ENCODE results near the gene ITPRIPL2. TPM values are rescaled to one million over a fixed set of nuclear protein-coding genes. Genes with fewer than 3 reads are reported as not detected.

ITPRIPL2 gene
- 10 to 100 TPM; 11.5 to 13.7 TPM for total RNA-seq

- ChIA-PET POLR2A (interaction anchor here (1.0 kb wide), 1 partner anchor 326 kb away, joined by 3 read pairs; no protein-coding TSS in a partner anchor), CTCF (no interaction called here)
Observed at GRCh38 chr16:19113577-19114358, at the start of gene ITPRIPL2. TSS of gene ITPRIPL2 (plus strand) at chr16:19113964. CDS start at chr16:19114462, 498 bp downstream.

GRCh38 chr16:19066988-19067348, 46.8 kb upstream of the ITPRIPL2 start:
- POLR2A ChIA-PET, result interaction anchor here (0.5 to 1.6 kb wide), 2 partner anchors 274 to 277 kb away, joined by 3 to 6 read pairs; partner anchors contain the start of gene RPS15A
- CTCF ChIA-PET, result interaction anchor here (1.6 kb wide), 1 partner anchor 489 kb away, joined by 4 read pairs; the partner anchor contains the start of gene VPS35L

GRCh38 chr16:19067349-19068236, 46.2 kb upstream of the ITPRIPL2 start, which contains the start of gene COQ7:
TSS of gene COQ7 (plus strand) at chr16:19067614. CDS start at chr16:19067665, 51 bp downstream.
- CTCF ChIA-PET, result interaction anchor here (1.6 kb wide), 1 partner anchor 488 kb away, joined by 4 read pairs; the partner anchor contains the start of gene VPS35L
- POLR2A ChIA-PET, result interaction anchor here (0.5 to 1.6 kb wide), 4 partner anchors 14 to 278 kb away, joined by 3 to 15 read pairs (median 4); partner anchors contain the start of gene RPS15A

GRCh38 chr16:19068237-19068815, 45.4 kb upstream of the ITPRIPL2 start:
- ChIA-PET CTCF (interaction anchor here (0.7 to 1.6 kb wide), 2 partner anchors 94 to 487 kb away, joined by 3 to 4 read pairs; partner anchors contain the start of gene VPS35L), POLR2A (interaction anchor here (0.5 to 1.6 kb wide), 5 partner anchors 14 to 1573 kb away, joined by 3 to 15 read pairs (median 6); partner anchors contain the start of gene RPS15A)

GRCh38 chr16:19071811-19072777, 41.7 kb upstream of the ITPRIPL2 start:
- POLR2A ChIA-PET, result no interaction called here
- CTCF ChIA-PET, result no interaction called here

- CTCF ChIA-PET, result no interaction called here
- POLR2A ChIA-PET, result no interaction called here
Observed at GRCh38 chr16:19073344-19073743, 40.4 kb upstream of the ITPRIPL2 start.

- ChIA-PET CTCF (no interaction called here), POLR2A (no interaction called here)
Observed at GRCh38 chr16:19073863-19074262, 39.9 kb upstream of the ITPRIPL2 start.

GRCh38 chr16:19075511-19075910, 38.3 kb upstream of the ITPRIPL2 start:
- ChIA-PET POLR2A (no interaction called here), CTCF (no interaction called here)

GRCh38 chr16:19077879-19078278, 35.9 kb upstream of the ITPRIPL2 start:
- ChIA-PET POLR2A (no interaction called here), CTCF (no interaction called here)

- ChIA-PET POLR2A (no interaction called here), CTCF (no interaction called here)
Observed at GRCh38 chr16:19083670-19084069, 30.1 kb upstream of the ITPRIPL2 start.

- CTCF ChIA-PET, result interaction anchor here (0.6 kb wide), 1 partner anchor 295 kb away, joined by 3 read pairs; no protein-coding TSS in a partner anchor
- POLR2A ChIA-PET, result interaction anchor here (0.7 kb wide), 1 partner anchor 292 kb away, joined by 3 read pairs; no protein-coding TSS in a partner anchor
Observed at GRCh38 chr16:19084139-19084538, 29.6 kb upstream of the ITPRIPL2 start.

GRCh38 chr16:19084879-19085278, 28.9 kb upstream of the ITPRIPL2 start:
- ChIA-PET CTCF (interaction anchor here (0.6 to 3.0 kb wide), 3 partner anchors 94 to 411 kb away, joined by 3 to 18 read pairs (median 5); no protein-coding TSS in a partner anchor), POLR2A (interaction anchor here (0.7 kb wide), 1 partner anchor 291 kb away, joined by 3 read pairs; no protein-coding TSS in a partner anchor)

GRCh38 chr16:19085679-19086200, 28.0 kb upstream of the ITPRIPL2 start:
- ChIA-PET POLR2A (no interaction called here), CTCF (interaction anchor here (0.8 to 3.0 kb wide), 10 partner anchors 9 to 473 kb away, joined by 3 to 18 read pairs (median 4); no protein-coding TSS in a partner anchor)

- POLR2A ChIA-PET, result interaction anchor here (0.7 kb wide), 1 partner anchor 25 kb away, joined by 3 read pairs; no protein-coding TSS in a partner anchor
- CTCF ChIA-PET, result interaction anchor here (0.6 to 3.0 kb wide), 16 partner anchors 8 to 472 kb away, joined by 3 to 18 read pairs (median 4); no protein-coding TSS in a partner anchor
Observed at GRCh38 chr16:19086322-19087199, 27.2 kb upstream of the ITPRIPL2 start.

GRCh38 chr16:19088341-19088916, 25.3 kb upstream of the ITPRIPL2 start:
- ChIA-PET POLR2A (interaction anchor here (0.7 kb wide), 1 partner anchor 16 kb away, joined by 3 read pairs; no protein-coding TSS in a partner anchor), CTCF (interaction anchor here (0.6 kb wide), 1 partner anchor 14 kb away, joined by 3 read pairs; no protein-coding TSS in a partner anchor)

GRCh38 chr16:19089410-19089955, 24.3 kb upstream of the ITPRIPL2 start:
- ChIA-PET POLR2A (no interaction called here), CTCF (interaction anchor here (0.6 kb wide), 1 partner anchor 324 kb away, joined by 7 read pairs; no protein-coding TSS in a partner anchor)
